HG03280 (cell line): ENCODE measurements around the gene GOLGA2.

Experiments
- ATAC-seq: cut with Tn5 transposase; IDR thresholded peaks from one replicate; pipeline ENCODE4 v1.9.1; 2021; ENCODE audit warnings: mild to moderate bottlenecking, moderate library complexity; ENCODE audit not compliant: unreplicated experiment

GOLGA2 gene

GRCh38 chr9:128275198-128276007 is at the start of gene GOLGA2:
Gene GOLGA2, minus strand, starts transcription at chr9:128276007. Its CDS starts 31 bp downstream, at chr9:128275976.
- ATAC-seq: peak; percentile 57

- no peak for ATAC-seq
Observed at GRCh38 chr9:128324401-128324800, 48.6 kb upstream of the GOLGA2 start.

GRCh38 chr9:128323791-128324190 is 48.0 kb upstream of the GOLGA2 start:
- ATAC-seq: no peak

GRCh38 chr9:128323212-128323730 is 47.5 kb upstream of the GOLGA2 start:
- no peak for ATAC-seq

- ATAC-seq: peak; percentile 73
Observed at GRCh38 chr9:128322404-128323211, 46.8 kb upstream of the GOLGA2 start, which contains the start of the genes COQ4 and TRUB2. Gene COQ4, plus strand, starts transcription at chr9:128322839. Its CDS starts 20 bp downstream, at chr9:128322859. Gene TRUB2, minus strand, starts transcription at chr9:128322447. Its CDS starts 39 bp downstream, at chr9:128322408.

- ATAC-seq: peak; percentile 16
Observed at GRCh38 chr9:128321879-128322403, 46.1 kb upstream of the GOLGA2 start.

GRCh38 chr9:128321343-128321742 is 45.5 kb upstream of the GOLGA2 start:
- no peak for ATAC-seq

- ATAC-seq: no peak
Observed at GRCh38 chr9:128317629-128318028, 41.8 kb upstream of the GOLGA2 start.

GRCh38 chr9:128316421-128316820 is 40.6 kb upstream of the GOLGA2 start:
- no peak for ATAC-seq

GRCh38 chr9:128314697-128315096 is 38.9 kb upstream of the GOLGA2 start:
- ATAC-seq: no peak

GRCh38 chr9:128310461-128310860 is 34.7 kb upstream of the GOLGA2 start:
- no peak for ATAC-seq

GRCh38 chr9:128309551-128309950 is 33.7 kb upstream of the GOLGA2 start:
- ATAC-seq: no peak

GRCh38 chr9:128304971-128305288 is 29.1 kb upstream of the GOLGA2 start:
- no peak for ATAC-seq

GRCh38 chr9:128304136-128304970 is 28.5 kb upstream of the GOLGA2 start:
- no peak for ATAC-seq

- no peak for ATAC-seq
Observed at GRCh38 chr9:128298535-128299482, 23.0 kb upstream of the GOLGA2 start.

GRCh38 chr9:128297221-128297773 is 21.5 kb upstream of the GOLGA2 start:
- no peak for ATAC-seq

- ATAC-seq: no peak
Observed at GRCh38 chr9:128296340-128297220, 20.8 kb upstream of the GOLGA2 start.

GRCh38 chr9:128294142-128294541 is 18.3 kb upstream of the GOLGA2 start:
- no peak for ATAC-seq
